SK-N-SH (cell line): ENCODE results near the gene CDK6. TPM values are rescaled to one million over a fixed set of nuclear protein-coding genes. Genes with fewer than 3 reads are reported as not detected.

ENCODE experiments used
- CTCF ChIA-PET: fragments of 300-600, 350-600 bp; formaldehyde crosslinking; extraction: SDS; loops from one replicate; lab custom pipeline; 2021; lab: Yijun Ruan, JAX
- POLR2A ChIA-PET: fragments of 350-600 bp; sonication (Branson Sonifier 250); formaldehyde crosslinking; extraction: SDS; loops from one replicate; lab custom pipeline; 2020; ENCODE audit warnings: antibody characterized with exemption, inconsistent platforms; lab: Yijun Ruan, JAX
- DNase-seq: peaks from one replicate; pipeline ENCODE4 v3.0.0; 2012
- H2AFZ ChIP-seq: fragments of 200-600 bp; sonication (generic); 2 replicates; pipeline ENCODE4 v1.8.1; 2016; ENCODE audit warnings: antibody characterized with exemption, mild to moderate bottlenecking, low read depth
- H3F3A ChIP-seq: fragments of 200-600 bp; sonication (generic); replicated peaks from 2 replicates; pipeline ENCODE3; 2016; ENCODE audit warnings: antibody characterized with exemption, mild to moderate bottlenecking; ENCODE audit not compliant: insufficient read depth
- H3K27ac ChIP-seq, 2 experiments: fragments of 200-500 bp in 1 of 2; fragments of 200-600 bp in 1 of 2; sonication (Bioruptor generic) in 1 of 2; sonication (generic), shearing (Covaris generic) in 1 of 2; 2 replicates each; pipeline versions ENCODE4 v1.5.1 to v1.6.1; 2014 to 2016; ENCODE audit warnings: low read depth in 2 of 2, inconsistent platforms in 1 of 2, low read length in 1 of 2, mild to moderate bottlenecking in 1 of 2, mixed read lengths in 1 of 2
- H3K27me3 ChIP-seq: fragments of 200-600 bp; sonication (generic), shearing (Covaris generic); 2 replicates; pipeline ENCODE4 v1.6.1; 2016; ENCODE audit warnings: mixed run types; ENCODE audit not compliant: insufficient read depth
- H3K36me3 ChIP-seq, 2 experiments: fragments of 200-500 bp in 1 of 2; fragments of 200-600 bp in 1 of 2; sonication (Bioruptor generic) in 1 of 2; sonication (generic) in 1 of 2; replicated peaks in 1 of 2; 2 replicates each; pipeline versions ENCODE3 to v1.5.1; 2014 to 2016; ENCODE audit warnings: low read length in 1 of 2, mild to moderate bottlenecking in 1 of 2; ENCODE audit not compliant: insufficient read depth in 2 of 2, control insufficient read depth in 1 of 2
- H3K4me1 ChIP-seq, 2 experiments: fragments of 200-500 bp in 1 of 2; fragments of 200-600 bp in 1 of 2; sonication (Bioruptor generic) in 1 of 2; sonication (generic), shearing (Covaris generic) in 1 of 2; 2 replicates each; pipeline versions ENCODE4 v1.5.1 to v1.6.1; 2014 to 2016; ENCODE audit warnings: low read depth in 1 of 2, low read length in 1 of 2, mixed run types in 1 of 2; ENCODE audit not compliant: insufficient read depth in 2 of 2, control insufficient read depth in 1 of 2
- H3K4me2 ChIP-seq: fragments of 200-600 bp; sonication (generic), shearing (Covaris generic); 2 replicates; pipeline ENCODE4 v1.6.1; 2017; ENCODE audit warnings: mixed run types
- H3K4me3 ChIP-seq, 2 experiments: fragments of 200-500 bp in 1 of 2; fragments of 200-600 bp in 1 of 2; sonication (Bioruptor generic) in 1 of 2; sonication (generic), shearing (Covaris generic) in 1 of 2; 2 replicates each; pipeline versions ENCODE4 v1.5.1 to v1.8.1; 2014 to 2016; ENCODE audit warnings: low read depth in 2 of 2, inconsistent platforms in 1 of 2, low read length in 1 of 2, mild to moderate bottlenecking in 1 of 2, mixed read lengths in 1 of 2, moderate library complexity in 1 of 2
- H3K79me2 ChIP-seq: fragments of 200-600 bp; sonication (generic); 2 replicates; pipeline ENCODE4 v1.8.1; 2017; ENCODE audit warnings: mild to moderate bottlenecking; ENCODE audit not compliant: insufficient read depth
- H3K9ac ChIP-seq: fragments of 200-600 bp; sonication (generic); 2 replicates; pipeline ENCODE4 v1.6.1; 2017; ENCODE audit warnings: mixed run types
- H3K9me2 ChIP-seq: fragments of 200-600 bp; sonication (generic); 2 replicates; pipeline ENCODE4 v1.6.1; 2017; ENCODE audit warnings: mixed run types
- H3K9me3 ChIP-seq: fragments of 200-600 bp; sonication (generic); 2 replicates; pipeline ENCODE4 v1.6.1; 2017; ENCODE audit warnings: mixed run types, mild to moderate bottlenecking, moderate library complexity
- H4K20me1 ChIP-seq: fragments of 200-600 bp; sonication (generic); 2 replicates; pipeline ENCODE4 v1.6.1; 2017; ENCODE audit warnings: mild to moderate bottlenecking, mixed run types; ENCODE audit not compliant: insufficient read depth
- CHD2 ChIP-seq: fragments of 150-350 bp; IDR thresholded peaks from 2 replicates; pipeline ENCODE4 v1.6.1; 2018; ENCODE audit warnings: low read length; ENCODE audit not compliant: partially characterized antibody
- ELF1 ChIP-seq: IDR thresholded peaks from 2 replicates; pipeline ENCODE4 v1.4.0; 2012
- FOSL2 ChIP-seq: IDR thresholded peaks from 2 replicates; pipeline ENCODE4 v1.4.0; 2012; ENCODE audit warnings: low read depth, mild to moderate bottlenecking, moderate library complexity, borderline replicate concordance
- FOXM1 ChIP-seq: IDR thresholded peaks from 2 replicates; pipeline ENCODE4 v1.4.0; 2012; ENCODE audit warnings: low read depth, mild to moderate bottlenecking
- MEF2A ChIP-seq: IDR thresholded peaks from 2 replicates; pipeline ENCODE4 v1.4.0; 2012; ENCODE audit warnings: low read depth, borderline replicate concordance
- NFIC ChIP-seq: IDR thresholded peaks from 2 replicates; pipeline ENCODE4 v1.4.0; 2012; ENCODE audit warnings: borderline replicate concordance
- NRF1 ChIP-seq: IDR thresholded peaks from 2 replicates; pipeline ENCODE4 v1.6.1; 2012; ENCODE audit warnings: low read depth, mild to moderate bottlenecking, low read length
- POLR2AphosphoS5 ChIP-seq: IDR thresholded peaks from 2 replicates; pipeline ENCODE4 v1.6.1; 2012; ENCODE audit warnings: low read depth, low read length
- RXRA ChIP-seq: IDR thresholded peaks from 2 replicates; pipeline ENCODE4 v1.4.0; 2012; ENCODE audit warnings: low read depth, mild to moderate bottlenecking, borderline replicate concordance
- SIN3A ChIP-seq: IDR thresholded peaks from 2 replicates; pipeline ENCODE4 v1.6.1; 2012; ENCODE audit warnings: low read depth, mild to moderate bottlenecking, low read length, moderate library complexity, borderline replicate concordance
- TAF1 ChIP-seq: IDR thresholded peaks from 2 replicates; pipeline ENCODE4 v1.6.1; 2012; ENCODE audit warnings: low read depth, mild to moderate bottlenecking, low read length, moderate library complexity, borderline replicate concordance
- TCF12 ChIP-seq: IDR thresholded peaks from 2 replicates; pipeline ENCODE4 v1.4.0; 2012
- TEAD4 ChIP-seq: IDR thresholded peaks from 2 replicates; pipeline ENCODE4 v1.4.0; 2012; ENCODE audit warnings: mild to moderate bottlenecking, borderline replicate concordance; ENCODE audit not compliant: insufficient read depth
- WGBS: methylation state at CpG from one replicate; pipeline ENCODE4 v1.1.6; 2017; ENCODE audit warnings: low lambda C conversion rate; 5-methylcytosine and 5-hydroxymethylcytosine counted together
- polyA plus RNA-seq, 3 experiments: library from polyadenylated mRNA; depleted of rRNA; stranded (reverse); fragments of >200 nt; gene quantifications; 2 replicates each; pipeline ENCODE4 v1.2.3, GENCODE V29; 2012
- TF ChIP-seq, protein P1 (sequence below): IDR thresholded peaks from 2 replicates; pipeline ENCODE4 v1.4.0; 2012; ENCODE audit warnings: low read depth, borderline replicate concordance
- TF ChIP-seq, protein P2 (sequence below): fragments of 150-350 bp; IDR thresholded peaks from 2 replicates; pipeline ENCODE4 v1.6.1; 2017; ENCODE audit warnings: antibody characterized with exemption, low read length, low read depth, borderline replicate concordance
- TF ChIP-seq, protein P3 (sequence below): IDR thresholded peaks from 2 replicates; pipeline ENCODE4 v1.4.0; 2012; ENCODE audit warnings: low read depth

CDK6 gene
- polyA plus RNA-seq, 1 of the 3 experiments (the other 2 are of a cell fraction), result 30.3 TPM

DNA sequence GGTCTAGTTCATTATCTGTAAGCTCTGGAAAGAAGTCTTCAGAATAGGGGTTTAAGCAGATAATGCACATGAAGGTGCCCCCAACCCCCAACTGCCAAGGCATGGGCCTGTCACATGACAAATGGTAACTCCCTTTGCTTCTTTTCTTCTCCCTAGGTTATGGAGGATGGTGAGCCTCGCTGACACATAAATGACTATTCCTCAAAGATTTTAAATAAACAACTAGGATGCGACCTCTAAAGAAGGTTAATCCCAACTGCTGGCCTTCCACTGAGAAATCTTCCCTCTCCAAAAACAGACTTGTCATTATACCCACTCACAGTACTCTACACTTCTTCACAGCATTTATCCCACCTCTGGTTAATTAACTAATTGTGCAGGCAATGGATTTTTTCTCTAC is 170.4 kb downstream of the CDK6 start:
- no peak for DNase-seq
- no peak overlapping the region for H3K4me2 ChIP-seq
- no peak overlapping the region for H3K4me3 ChIP-seq
- ChIA-PET POLR2A (no interaction called here), CTCF (interaction anchor here (1.3 to 2.5 kb wide), 3 partner anchors 26 to 167 kb away, joined by 3 to 9 read pairs (median 5); no protein-coding TSS in a partner anchor)
- no peaks in the 10 kb centered on the region for H3K9me3 ChIP-seq
- peaks cover 37 to 53% of the 10 kb centered on the region in 2 experiments for H3K36me3 ChIP-seq
- no peaks in the 10 kb centered on the region for H3K9me2 ChIP-seq
- no peak overlapping the region for H3K9ac ChIP-seq
- H3F3A ChIP-seq, result peaks cover 39% of the 10 kb centered on the region
- H2AFZ ChIP-seq, result no peak overlapping the region
- H4K20me1 ChIP-seq, result no peaks in the 10 kb centered on the region
- H3K27me3 ChIP-seq, result no peaks in the 10 kb centered on the region
- peaks cover 72% of the 10 kb centered on the region for H3K79me2 ChIP-seq
- H3K4me1 ChIP-seq, result peaks cover 0 to 31% of the 10 kb centered on the region in 2 experiments; a peak in 2 of 4 replicates
- WGBS, result 89% methylated on average over 2 of the region's 2 CpGs
- TF ChIP-seq, protein P1, sequence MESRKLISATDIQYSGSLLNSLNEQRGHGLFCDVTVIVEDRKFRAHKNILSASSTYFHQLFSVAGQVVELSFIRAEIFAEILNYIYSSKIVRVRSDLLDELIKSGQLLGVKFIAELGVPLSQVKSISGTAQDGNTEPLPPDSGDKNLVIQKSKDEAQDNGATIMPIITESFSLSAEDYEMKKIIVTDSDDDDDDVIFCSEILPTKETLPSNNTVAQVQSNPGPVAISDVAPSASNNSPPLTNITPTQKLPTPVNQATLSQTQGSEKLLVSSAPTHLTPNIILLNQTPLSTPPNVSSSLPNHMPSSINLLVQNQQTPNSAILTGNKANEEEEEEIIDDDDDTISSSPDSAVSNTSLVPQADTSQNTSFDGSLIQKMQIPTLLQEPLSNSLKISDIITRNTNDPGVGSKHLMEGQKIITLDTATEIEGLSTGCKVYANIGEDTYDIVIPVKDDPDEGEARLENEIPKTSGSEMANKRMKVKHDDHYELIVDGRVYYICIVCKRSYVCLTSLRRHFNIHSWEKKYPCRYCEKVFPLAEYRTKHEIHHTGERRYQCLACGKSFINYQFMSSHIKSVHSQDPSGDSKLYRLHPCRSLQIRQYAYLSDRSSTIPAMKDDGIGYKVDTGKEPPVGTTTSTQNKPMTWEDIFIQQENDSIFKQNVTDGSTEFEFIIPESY, result no peak
- TF ChIP-seq CHD2 (no peak), TAF1 (no peak), NFIC (no peak), FOXM1 (no peak), TCF12 (no peak)
- TF ChIP-seq, protein P2, sequence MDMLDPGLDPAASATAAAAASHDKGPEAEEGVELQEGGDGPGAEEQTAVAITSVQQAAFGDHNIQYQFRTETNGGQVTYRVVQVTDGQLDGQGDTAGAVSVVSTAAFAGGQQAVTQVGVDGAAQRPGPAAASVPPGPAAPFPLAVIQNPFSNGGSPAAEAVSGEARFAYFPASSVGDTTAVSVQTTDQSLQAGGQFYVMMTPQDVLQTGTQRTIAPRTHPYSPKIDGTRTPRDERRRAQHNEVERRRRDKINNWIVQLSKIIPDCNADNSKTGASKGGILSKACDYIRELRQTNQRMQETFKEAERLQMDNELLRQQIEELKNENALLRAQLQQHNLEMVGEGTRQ, result no peak
- H3K27ac ChIP-seq, result no peak overlapping the region

DNA sequence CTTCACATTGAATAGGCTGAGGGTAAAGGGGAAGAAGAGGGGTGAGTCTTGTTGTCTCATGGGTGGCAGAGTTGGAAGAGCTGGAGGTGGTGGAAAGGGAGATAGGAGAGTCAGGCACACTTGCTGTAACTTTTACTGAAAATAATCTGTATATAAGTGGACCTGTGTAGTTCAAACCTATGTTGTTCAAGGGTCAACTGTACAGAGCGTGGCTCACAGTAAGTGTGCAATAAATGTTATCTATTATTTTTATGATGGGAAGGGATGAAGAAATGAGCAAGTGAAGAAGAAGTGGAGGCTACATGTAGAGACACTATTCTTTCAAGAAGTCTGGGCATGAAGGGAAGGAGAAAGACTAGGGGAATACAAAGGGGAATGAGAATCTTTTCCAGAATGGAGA is 174.7 kb downstream of the CDK6 start:
- peaks cover 97% of the 10 kb centered on the region for H3K79me2 ChIP-seq
- peaks cover 34 to 61% of the 10 kb centered on the region in 2 experiments for H3K36me3 ChIP-seq
- H3K4me2 ChIP-seq, result no peak overlapping the region
- no peak for DNase-seq
- no peaks in the 10 kb centered on the region for H3K27me3 ChIP-seq
- no peaks in the 10 kb centered on the region for H3K9me2 ChIP-seq
- H4K20me1 ChIP-seq, result no peaks in the 10 kb centered on the region
- WGBS, result 100% methylated on average over 1 of the region's 1 CpG
- POLR2A ChIA-PET, result no interaction called here
- TF ChIP-seq NRF1 (no peak), ELF1 (no peak), RXRA (no peak), FOSL2 (no peak), NFIC (no peak), TEAD4 (no peak), MEF2A (no peak), POLR2AphosphoS5 (no peak), SIN3A (no peak), FOXM1 (no peak)
- TF ChIP-seq, protein P3, sequence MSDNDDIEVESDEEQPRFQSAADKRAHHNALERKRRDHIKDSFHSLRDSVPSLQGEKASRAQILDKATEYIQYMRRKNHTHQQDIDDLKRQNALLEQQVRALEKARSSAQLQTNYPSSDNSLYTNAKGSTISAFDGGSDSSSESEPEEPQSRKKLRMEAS, result no peak
- H2AFZ ChIP-seq, result no peak overlapping the region
- no peaks in the 10 kb centered on the region for H3F3A ChIP-seq
- H3K4me3 ChIP-seq, result no peak overlapping the region
- CTCF ChIA-PET, result interaction anchor here (1.0 kb wide), 2 partner anchors 111 to 172 kb away, joined by 3 read pairs; no protein-coding TSS in a partner anchor
- no peaks in the 10 kb centered on the region for H3K9me3 ChIP-seq
- no peaks in the 10 kb centered on the region; a peak in 1 of 4 replicates for H3K4me1 ChIP-seq
- no peak overlapping the region for H3K27ac ChIP-seq
- no peak overlapping the region for H3K9ac ChIP-seq
